Activated CD8-positive, alpha-beta memory T cell treated with anti-CD3 and anti-CD28 coated beads, Interleukin-2, amount 50 U/mL, for 4 hours (primary cell): ENCODE data around the gene ENTPD2.
"Not testable (repeated sequence)": the region's sequence is repeated elsewhere in the genome, so short reads cannot be mapped to it uniquely, and the experiment has no call there.

Source experiments
- DNase-seq: peaks from one replicate; pipeline ENCODE4 v3.0.0-alpha.2; 2020

ENTPD2 gene

GRCh38 chr9:137044037-137044436 is 9.8 kb downstream of the ENTPD2 start:
- DNase-seq = no peak

DNA sequence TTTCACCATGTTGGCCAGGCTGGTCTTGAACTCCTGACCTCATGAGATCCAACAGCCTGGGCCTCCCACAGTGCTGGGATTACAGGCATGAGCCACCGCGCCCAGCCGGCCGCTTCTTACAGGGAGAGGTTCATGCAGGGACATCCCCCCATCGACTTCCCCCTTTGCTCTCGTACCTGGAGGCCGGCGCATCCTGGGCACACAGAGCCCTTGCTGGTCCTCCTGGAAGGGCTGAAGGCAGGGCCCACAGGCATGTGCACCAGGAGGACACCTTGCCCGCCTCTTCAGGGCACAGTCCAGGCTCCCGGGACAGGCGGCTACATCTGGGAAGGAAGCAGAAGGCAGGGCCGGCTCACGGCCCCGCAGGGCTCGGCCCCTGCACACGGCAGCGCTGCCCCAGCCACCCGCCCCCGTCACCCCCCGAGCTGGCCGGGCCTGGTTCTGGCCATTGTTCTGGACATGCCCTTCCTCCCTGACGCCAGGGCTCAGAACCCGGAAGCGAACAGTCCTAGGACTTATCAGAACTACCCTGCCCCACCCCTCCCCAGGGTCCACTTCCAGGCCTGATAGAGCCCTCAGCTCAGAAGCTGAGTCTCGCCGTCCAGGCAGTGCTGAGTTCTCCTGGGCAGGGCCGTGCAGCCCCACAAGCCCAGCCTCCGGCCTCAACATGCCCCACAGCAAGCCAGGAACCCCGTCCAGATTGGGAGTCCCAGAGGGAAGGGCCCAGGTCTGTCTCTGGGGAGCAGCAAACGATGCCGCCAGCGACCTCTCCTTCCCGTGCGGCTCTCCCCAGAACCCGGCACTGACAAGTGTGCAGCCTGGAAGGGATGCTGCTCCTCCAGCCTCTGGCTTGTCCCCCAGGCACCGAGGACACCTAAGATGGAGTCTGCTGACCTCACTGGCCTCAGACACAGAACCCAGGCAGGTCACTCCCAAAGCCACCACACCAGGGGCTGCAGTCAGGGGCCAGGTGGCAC is 10.8 kb downstream of the ENTPD2 start:
- DNase-seq = no peak

- no peak for DNase-seq
Observed at GRCh38 chr9:137041124-137041523, 12.7 kb downstream of the ENTPD2 start.

DNA sequence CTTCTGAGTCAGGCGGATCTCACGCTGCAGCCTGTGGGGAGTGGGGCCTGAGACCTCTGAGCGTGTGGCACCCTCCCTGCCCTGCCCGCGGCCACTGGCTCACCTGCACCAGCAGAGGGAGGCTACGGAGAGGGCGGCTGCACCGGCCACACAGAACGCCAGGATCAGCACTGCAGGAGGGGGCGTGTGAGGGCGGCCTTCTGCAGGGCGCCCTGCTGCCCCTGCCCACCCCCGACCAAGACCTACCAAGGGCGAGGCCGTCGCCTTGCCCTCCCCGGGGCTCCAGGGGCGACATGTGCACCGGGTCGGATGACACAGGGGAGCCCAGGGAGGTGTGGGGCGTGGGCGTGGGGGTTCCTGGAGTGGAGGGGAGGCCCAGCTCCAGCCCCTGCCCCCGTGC is 13.3 kb downstream of the ENTPD2 start:
- DNase-seq = no peak

GRCh38 chr9:137039611-137040366 is 14.1 kb downstream of the ENTPD2 start:
- no peak for DNase-seq

GRCh38 chr9:137038916-137039315 is 14.9 kb downstream of the ENTPD2 start:
- DNase-seq = no peak

GRCh38 chr9:137037483-137037882 is 16.4 kb downstream of the ENTPD2 start:
- DNase-seq = no peak

- DNase-seq = no peak
Observed at GRCh38 chr9:137037035-137037434, 16.8 kb downstream of the ENTPD2 start.

DNA sequence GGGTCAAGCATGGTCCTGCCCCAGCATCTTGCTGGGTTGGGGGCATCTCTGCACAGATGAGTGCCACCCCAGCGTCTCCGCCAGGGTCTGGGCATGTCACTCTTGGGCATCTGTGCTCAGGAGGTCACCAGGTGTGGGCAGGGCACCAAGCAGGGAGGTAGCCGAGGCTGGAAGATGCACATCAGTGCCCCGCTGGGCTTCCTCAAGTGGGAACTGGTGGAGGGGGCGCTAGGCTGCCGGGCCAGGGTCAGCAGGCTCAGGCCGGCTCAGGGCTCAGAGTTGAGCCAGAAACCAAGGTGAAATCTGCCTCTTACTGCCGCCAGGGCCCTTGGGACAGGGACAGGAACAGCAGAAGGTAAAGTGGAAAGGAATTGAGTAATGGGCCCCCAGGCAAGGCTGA is 17.9 kb downstream of the ENTPD2 start:
- DNase-seq = no peak

GRCh38 chr9:137035507-137035834 is 18.4 kb downstream of the ENTPD2 start:
- DNase-seq = no peak

DNA sequence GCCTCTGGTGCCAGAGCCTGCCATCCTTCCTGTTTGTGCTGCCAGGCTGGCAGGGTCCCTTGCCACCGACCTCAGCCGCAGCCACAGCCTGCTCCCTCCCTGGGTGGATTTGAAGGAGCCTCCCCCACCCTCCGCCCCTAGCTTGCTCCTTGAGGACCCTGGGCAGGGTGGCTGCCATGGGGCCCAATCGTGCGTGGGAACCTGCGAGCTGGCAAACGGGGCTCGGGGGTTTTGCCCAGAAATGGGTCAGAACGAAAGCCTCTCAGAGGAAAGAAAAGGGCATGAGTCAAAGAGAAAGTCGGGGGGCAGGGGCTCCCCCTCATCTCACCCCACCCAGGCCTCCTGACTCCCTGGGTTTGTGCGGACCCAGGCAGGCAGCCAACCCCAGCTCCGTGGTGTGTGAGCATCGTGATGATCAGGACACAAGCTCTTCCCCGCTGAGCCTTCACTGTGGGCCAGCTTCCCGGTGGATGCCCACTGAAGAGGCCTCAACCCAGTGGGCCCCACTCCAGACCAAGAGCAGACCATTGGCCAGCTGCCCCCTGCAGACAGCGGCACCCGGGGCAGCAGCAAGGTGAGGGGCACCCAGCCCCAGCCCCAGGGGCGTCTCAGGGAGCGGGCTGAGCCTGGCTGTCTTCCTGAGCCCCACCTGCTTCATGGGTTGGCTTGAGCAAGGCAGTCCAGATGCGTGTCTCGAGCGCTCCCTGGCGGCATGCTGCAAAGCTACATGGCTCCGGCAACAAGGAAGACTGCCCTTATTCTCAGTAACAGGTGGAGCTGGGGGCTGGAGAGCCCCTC is 19.0 kb downstream of the ENTPD2 start:
- peak; percentile 89 for DNase-seq

- DNase-seq = no peak
Observed at GRCh38 chr9:137034039-137034708, 19.7 kb downstream of the ENTPD2 start.

- DNase-seq = not testable (repeated sequence)
Observed at GRCh38 chr9:137033481-137033880, 20.4 kb downstream of the ENTPD2 start.

- DNase-seq = no peak
Observed at GRCh38 chr9:137032858-137033257, 21.0 kb downstream of the ENTPD2 start.

GRCh38 chr9:137031904-137032640 is 21.8 kb downstream of the ENTPD2 start, which contains the start of gene FUT7:
TSS of gene FUT7 (minus strand) at chr9:137032088. CDS start at chr9:137031991, 97 bp downstream.
- DNase-seq = no peak

- DNase-seq = peak; percentile 35
Observed at GRCh38 chr9:137030538-137031527, 23.0 kb downstream of the ENTPD2 start.

DNA sequence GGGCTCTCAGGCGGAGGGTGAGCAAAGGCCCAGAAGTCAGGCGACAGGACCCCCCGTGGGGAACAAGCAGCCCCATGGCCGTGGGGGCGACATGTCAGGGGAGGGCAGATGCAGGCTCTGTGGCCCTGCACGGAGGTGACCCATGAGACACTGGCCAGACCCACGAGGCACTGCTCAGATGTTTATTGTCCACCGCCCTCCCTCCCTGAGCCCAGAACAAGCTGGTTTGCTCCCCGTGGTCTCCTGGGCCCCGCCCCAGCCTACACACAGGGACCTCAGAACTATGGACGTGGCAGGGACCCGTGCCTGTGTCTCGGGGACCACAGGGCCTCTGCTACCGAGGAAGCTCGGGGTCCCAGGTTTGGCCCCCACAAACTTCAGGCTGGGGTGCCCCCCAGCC is 23.9 kb downstream of the ENTPD2 start:
- DNase-seq = no peak

DNA sequence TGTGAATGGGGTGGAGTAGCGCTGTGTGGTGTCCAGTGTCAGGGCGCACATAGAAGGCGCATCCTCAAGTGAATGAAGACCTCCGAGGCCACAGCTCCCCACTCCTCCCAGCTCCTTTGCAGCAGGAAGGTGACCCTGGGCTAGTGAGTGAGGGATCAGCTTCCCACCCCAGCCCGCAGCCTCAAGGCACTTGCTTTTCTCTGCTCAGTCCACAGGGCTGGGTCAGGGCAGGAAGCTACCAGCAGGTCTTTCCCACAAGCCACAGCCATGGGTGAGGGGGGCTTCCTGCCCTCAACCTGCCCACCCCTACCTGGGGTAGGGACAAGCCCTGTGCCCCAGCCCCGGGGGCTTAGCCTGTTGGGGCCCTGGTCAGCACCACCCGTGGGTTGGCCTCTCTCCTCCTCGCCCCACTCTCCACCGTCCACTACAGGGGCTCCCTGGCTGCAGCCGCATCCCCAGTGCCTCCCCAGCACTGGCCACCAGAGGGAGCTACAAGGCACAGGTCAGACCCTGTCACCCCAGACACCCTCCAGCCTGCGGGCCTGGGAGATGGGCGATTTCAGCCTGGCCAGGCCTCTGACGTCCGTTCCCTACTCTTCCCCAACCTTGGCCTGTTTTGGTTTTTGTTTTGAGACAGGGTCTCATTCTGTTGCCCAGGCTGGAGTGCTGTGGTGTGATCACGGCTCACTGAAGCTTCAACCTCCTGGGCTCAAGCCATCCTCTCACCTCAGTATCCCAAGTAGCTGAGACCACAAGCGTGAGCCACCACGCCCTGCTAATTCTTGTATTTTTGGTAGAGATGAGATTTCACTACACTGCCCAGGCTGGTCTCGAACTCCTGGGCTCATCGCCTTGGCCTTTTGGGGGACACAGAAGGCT is 24.6 kb downstream of the ENTPD2 start:
- peak; percentile 74 for DNase-seq
